ENCODE results near the gene PRKD3.

The PRKD3 gene
- long read RNA-seq, partial matches to known transcripts = 14 of 54 reads
- long read RNA-seq, other reads (novel, unspliced or antisense) = 39 of 54 reads

DNA sequence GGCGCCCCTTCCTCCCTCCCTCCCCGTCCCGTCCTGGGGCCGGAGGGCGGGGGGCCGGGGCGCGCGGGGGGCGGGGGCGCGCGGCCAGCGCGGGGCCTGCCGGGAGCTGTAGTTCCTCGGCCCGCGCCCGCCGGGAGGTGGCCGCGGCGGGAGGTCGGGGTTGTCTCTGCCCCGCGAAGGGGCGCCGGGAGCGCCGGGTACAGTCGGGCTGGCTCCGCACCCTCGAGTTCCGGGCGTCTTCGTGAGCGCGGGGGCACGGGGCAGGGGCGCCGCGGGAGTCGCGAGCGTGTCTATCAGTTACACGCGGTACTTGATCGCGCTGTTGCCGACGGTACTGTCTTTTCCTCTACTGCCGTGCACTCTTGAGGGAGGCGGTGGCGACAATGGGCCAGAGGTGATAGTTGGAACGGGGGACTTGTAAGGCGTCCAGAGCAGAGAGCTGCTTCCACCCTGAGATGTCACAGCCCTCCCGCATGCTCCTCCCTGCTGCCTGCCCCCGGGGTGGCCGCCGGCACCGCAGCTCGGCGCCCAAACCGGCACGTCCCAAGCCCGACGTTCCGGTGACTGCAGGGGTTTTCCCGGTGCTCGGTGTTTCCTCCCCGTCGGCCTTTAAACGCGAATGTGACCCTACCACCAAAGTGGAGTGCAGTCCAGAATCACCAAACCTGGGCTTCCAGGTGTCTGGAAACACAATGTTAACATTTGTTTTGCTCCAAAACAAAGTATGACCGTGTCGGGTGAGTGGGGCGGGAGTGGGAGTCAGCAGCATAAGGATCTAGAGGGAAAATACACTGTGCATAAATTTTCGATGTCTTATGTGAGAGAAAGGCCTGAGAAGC is at the start of gene PRKD3:
Gene PRKD3 (minus strand): TSS at position 48 of the 839 bp plus-strand sequence. CDS start 8,309 bp downstream, outside the sequence.
- no peak within 1 kb of the TSS for H3K27ac ChIP-seq (replicated peaks)
- no peaks in the 10 kb centered on the region for H3K27me3 ChIP-seq (ENCODE audit: insufficient read depth, poor library complexity, severe bottlenecking)
- DNase-seq (ENCODE audit: low read depth in 1 of 2, low spot score in 1 of 2) = peak in 1 of 2 experiments; percentile 43
- peak within 1 kb of the TSS; percentile 74 for H3K4me3 ChIP-seq (replicated peaks; ENCODE audit: insufficient read depth, low read length)
- TF ChIP-seq CTCF (IDR thresholded peaks at IDR 0.05; ENCODE audit: insufficient read depth, low read length) = no peak
- TF ChIP-seq SPI1 (IDR thresholded peaks at IDR 0.05; ENCODE audit: borderline replicate concordance, low read depth) = no peak
- no peak for TF ChIP-seq POLR2AphosphoS5 (IDR thresholded peaks at IDR 0.05; ENCODE audit: low read depth)
- TF ChIP-seq, protein P1, sequence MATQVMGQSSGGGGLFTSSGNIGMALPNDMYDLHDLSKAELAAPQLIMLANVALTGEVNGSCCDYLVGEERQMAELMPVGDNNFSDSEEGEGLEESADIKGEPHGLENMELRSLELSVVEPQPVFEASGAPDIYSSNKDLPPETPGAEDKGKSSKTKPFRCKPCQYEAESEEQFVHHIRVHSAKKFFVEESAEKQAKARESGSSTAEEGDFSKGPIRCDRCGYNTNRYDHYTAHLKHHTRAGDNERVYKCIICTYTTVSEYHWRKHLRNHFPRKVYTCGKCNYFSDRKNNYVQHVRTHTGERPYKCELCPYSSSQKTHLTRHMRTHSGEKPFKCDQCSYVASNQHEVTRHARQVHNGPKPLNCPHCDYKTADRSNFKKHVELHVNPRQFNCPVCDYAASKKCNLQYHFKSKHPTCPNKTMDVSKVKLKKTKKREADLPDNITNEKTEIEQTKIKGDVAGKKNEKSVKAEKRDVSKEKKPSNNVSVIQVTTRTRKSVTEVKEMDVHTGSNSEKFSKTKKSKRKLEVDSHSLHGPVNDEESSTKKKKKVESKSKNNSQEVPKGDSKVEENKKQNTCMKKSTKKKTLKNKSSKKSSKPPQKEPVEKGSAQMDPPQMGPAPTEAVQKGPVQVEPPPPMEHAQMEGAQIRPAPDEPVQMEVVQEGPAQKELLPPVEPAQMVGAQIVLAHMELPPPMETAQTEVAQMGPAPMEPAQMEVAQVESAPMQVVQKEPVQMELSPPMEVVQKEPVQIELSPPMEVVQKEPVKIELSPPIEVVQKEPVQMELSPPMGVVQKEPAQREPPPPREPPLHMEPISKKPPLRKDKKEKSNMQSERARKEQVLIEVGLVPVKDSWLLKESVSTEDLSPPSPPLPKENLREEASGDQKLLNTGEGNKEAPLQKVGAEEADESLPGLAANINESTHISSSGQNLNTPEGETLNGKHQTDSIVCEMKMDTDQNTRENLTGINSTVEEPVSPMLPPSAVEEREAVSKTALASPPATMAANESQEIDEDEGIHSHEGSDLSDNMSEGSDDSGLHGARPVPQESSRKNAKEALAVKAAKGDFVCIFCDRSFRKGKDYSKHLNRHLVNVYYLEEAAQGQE (IDR thresholded peaks at IDR 0.05; ENCODE audit: insufficient replicate concordance, low read depth) = no peak

DNA sequence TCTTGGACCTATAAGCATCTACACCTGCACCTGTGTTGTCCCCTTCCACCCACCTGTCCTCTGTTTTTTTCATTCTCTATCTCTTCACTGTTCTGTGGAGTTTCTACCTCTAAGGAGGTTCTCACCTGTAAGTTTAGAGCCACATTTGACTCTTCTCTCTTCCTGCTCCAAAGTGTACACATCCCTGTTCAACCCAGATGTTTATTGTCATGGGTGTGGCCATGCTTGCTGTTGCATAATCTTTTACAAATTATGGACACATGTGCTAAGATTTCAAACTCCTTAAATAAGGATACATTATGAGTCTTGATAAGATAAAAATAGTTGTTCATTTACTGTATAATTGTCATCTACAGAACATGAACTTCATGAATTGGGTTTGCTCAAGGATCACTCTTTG is 47.4 kb upstream of the PRKD3 start:
- no peak overlapping the region for H3K27ac ChIP-seq (replicated peaks)
- no peak overlapping the region for H3K4me3 ChIP-seq (replicated peaks; ENCODE audit: insufficient read depth, low read length)
- TF ChIP-seq, protein P1 (IDR thresholded peaks at IDR 0.05; ENCODE audit: insufficient replicate concordance, low read depth) = no peak
- TF ChIP-seq GABPA (IDR thresholded peaks at IDR 0.05; ENCODE audit: low read depth) (no peak), SPI1 (IDR thresholded peaks at IDR 0.05; ENCODE audit: borderline replicate concordance, low read depth) (no peak), CTCF (IDR thresholded peaks at IDR 0.05; ENCODE audit: insufficient read depth, low read length) (no peak), POLR2AphosphoS5 (IDR thresholded peaks at IDR 0.05; ENCODE audit: low read depth) (no peak)
- DNase-seq (ENCODE audit: low read depth in 1 of 2, low spot score in 1 of 2) = no peak
- no peaks in the 10 kb centered on the region for H3K27me3 ChIP-seq (ENCODE audit: insufficient read depth, poor library complexity, severe bottlenecking)

GRCh38 chr2:37370666-37371065 is 46.0 kb upstream of the PRKD3 start:
- no peak for TF ChIP-seq SPI1 (IDR thresholded peaks at IDR 0.05; ENCODE audit: borderline replicate concordance, low read depth)
- no peak for TF ChIP-seq CTCF (IDR thresholded peaks at IDR 0.05; ENCODE audit: insufficient read depth, low read length)
- no peak for TF ChIP-seq GABPA (IDR thresholded peaks at IDR 0.05; ENCODE audit: low read depth)
- TF ChIP-seq POLR2AphosphoS5 (IDR thresholded peaks at IDR 0.05; ENCODE audit: low read depth) = no peak
- TF ChIP-seq, protein P1 (IDR thresholded peaks at IDR 0.05; ENCODE audit: insufficient replicate concordance, low read depth) = no peak
- Histone ChIP-seq H3K27me3 (ENCODE audit: insufficient read depth, poor library complexity, severe bottlenecking) (no peaks in the 10 kb centered on the region), H3K27ac (replicated peaks) (no peak overlapping the region), H3K4me3 (replicated peaks; ENCODE audit: insufficient read depth, low read length) (no peak overlapping the region)
- no peak for DNase-seq (ENCODE audit: low read depth in 1 of 2, low spot score in 1 of 2)

All from HL-60 (cell line).